ENCODE data around the gene HIGD1A. TPM values are rescaled to one million over a fixed set of nuclear protein-coding genes. Genes with fewer than 3 reads are reported as not detected.

HIGD1A gene
- total RNA-seq, result 89.5 TPM

DNA sequence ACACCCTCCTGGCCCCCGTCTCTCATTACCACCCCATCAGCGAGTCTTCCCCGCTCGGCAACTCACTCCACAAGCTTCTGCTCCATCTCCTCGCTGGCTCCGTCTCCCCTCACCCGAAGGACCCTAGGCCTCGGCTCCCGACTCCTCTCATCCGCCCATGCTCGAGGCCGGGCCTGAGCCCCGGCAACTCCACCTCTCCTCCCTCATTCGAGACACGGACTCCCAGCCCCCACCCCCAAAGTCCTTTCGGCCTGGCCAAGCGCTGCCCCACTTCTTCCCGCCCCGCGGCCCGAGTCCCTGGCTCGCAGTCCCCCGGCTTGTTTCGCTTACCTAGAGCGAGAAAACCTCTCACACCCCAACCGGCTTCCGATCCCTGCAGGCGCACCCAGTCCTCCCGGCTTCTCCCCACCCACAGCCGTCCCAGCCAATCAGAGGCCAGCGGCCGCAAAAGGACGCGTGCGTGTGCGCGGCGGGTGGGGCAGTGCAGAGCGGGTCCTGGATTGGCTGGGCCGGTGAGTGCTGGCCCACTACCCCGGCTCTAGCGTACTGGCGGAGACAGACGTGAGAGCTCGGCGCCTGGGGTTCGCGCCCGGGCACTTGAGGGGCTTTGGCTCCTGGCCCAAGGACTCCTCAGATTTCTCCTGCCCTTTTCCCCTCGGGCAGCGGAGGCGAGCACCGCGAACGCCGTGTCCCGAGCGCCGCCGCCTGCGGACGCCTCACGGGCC, at the start of gene HIGD1A:
TSS of gene HIGD1A (minus strand) at position 385 of the 725 bp plus-strand sequence. CDS start 10,237 bp downstream, outside the sequence.

DNA sequence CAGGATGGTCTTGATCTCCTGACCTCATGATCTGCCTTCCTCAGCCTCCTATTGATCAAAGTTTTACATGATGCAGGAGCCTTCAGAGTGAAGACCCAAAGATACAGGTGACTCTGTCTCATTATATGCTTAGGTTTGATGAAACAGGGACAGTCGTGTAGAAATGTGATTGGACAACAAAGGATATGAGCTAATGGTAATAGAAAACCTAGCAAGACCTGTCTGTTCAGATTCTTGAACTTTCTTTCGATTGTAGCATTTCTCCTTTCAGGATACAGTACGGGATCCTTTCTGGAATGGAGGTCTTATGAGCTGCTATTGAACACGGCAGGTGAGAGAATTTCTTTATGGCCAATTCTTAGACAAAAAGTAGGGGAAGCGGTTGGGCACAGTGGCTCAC, 4.9 kb upstream of the HIGD1A start, which contains the start of gene ACKR2:
TSS of gene ACKR2 (plus strand) at position 244 of the 400 bp plus-strand sequence. CDS start 55,058 bp downstream, outside the sequence.

DNA sequence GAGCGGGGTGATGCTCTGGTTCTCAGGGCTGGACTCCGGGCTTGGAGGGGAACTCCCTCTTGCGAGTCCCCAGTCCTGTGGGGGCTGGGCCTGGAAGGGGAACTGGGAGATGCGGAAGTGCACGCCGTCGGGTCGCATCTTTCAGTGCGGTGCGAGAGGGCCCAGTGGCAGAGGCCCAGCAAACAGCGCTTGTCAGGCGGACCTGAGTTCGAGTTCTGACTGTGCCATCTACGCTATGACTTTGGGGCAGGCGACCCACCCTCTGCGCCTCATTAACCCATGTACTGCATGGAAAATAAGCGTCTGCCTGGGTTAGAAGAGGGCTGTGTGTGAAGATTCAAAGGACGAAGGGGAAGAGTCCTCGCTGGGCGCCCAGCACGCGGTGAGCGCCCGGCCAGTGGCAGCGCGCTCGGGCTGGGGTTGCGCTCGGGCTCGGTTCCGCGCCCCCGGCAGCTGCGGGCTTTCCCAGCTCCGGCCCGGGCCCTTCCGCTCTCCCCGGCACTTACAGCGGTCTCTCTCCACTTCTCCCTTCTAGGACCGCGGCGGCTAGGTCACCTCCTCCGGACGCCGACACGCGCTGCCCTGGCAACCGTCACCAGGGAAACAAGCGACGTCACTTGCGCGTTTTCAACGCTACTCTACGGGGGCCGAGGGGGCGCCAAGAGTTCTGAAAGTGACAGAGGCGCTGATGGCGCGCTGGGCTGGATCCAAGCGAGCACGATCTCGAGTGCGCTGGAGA, 31.5 kb downstream of the HIGD1A start, which contains the start of gene CCDC13:
TSS of gene CCDC13 (minus strand) at position 584 of the 739 bp plus-strand sequence. CDS start 14,908 bp downstream, outside the sequence.

Small RNA genes lying within 50 kb of the gene (small RNA-seq; reads per million reads assigned to genes)
- not detected for gene CCDC13 (ENCODE audit: low replicate concordance)

Other genes with a start within 250 kb of the HIGD1A start
- 72.3 TPM for gene SEC22C, start 222.5 kb downstream of the HIGD1A start, total RNA-seq
- gene SS18L2, start 213.6 kb downstream of the HIGD1A start, total RNA-seq, result 25.4 TPM
- gene NKTR, start 203.8 kb downstream of the HIGD1A start, total RNA-seq, result 449 TPM
- 24.4 TPM for gene ZBTB47, start 150.8 kb downstream of the HIGD1A start, total RNA-seq
- gene KLHL40, start 119.0 kb downstream of the HIGD1A start, total RNA-seq, result not detected
- 1.3 TPM for gene HHATL, start 101.7 kb downstream of the HIGD1A start, total RNA-seq
- gene CCDC13, start 31.2 kb downstream of the HIGD1A start, total RNA-seq, result 2.8 TPM
- gene ACKR2, start 5.0 kb upstream of the HIGD1A start, total RNA-seq, result not detected
- not detected for gene CYP8B1, start 71.4 kb upstream of the HIGD1A start, total RNA-seq
- gene ZNF662, start 101.7 kb upstream of the HIGD1A start, total RNA-seq, result 35.7 TPM
- gene GASK1A, start 174.8 kb upstream of the HIGD1A start, total RNA-seq, result 11.6 TPM

All from parietal lobe (tissue), 2 donors.